HG02852 (cell line): Measurements from ENCODE around the gene SLCO3A1.
"Not testable (repeated sequence)": the region's sequence is repeated elsewhere in the genome, so short reads cannot be mapped to it uniquely, and the experiment has no call there.

Source experiments
- ATAC-seq: cut with Tn5 transposase; IDR thresholded peaks from one replicate; pipeline ENCODE4 v1.9.1; 2021; ENCODE audit warnings: mild to moderate bottlenecking, moderate library complexity; ENCODE audit not compliant: unreplicated experiment

SLCO3A1 gene

DNA sequence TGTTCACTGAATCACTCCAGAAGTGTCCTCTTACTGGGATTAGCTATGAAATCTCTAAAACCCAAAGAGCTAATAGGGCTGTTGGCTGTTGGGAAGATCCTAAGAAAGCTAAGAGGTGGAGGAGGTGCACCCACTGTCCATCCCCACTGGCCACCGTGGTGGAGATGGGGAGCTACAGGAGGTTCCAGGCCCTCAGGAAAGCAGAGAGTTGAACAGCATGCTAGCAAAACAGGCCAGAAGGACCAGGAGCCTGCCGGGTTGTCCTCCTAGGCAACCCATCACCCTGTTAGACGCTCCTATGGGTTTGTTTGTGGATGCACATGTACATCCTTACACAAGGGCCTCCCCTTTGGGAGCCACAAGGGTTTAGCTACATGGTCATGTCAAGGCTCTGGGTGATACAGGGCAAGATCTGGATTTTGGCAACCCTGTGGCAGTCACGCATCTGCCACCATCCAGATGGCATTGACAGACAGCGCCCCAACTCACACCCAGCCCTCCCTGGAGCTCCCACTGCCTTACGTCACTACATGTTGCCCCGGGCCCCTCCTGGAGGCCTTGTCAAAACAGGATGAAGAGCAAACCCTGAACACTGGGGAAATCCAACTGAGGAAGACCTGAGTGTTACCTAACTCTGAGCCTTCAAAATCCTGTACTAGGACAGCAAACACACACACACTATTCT lies 208.1 kb downstream of the SLCO3A1 start:
- no peak for ATAC-seq

DNA sequence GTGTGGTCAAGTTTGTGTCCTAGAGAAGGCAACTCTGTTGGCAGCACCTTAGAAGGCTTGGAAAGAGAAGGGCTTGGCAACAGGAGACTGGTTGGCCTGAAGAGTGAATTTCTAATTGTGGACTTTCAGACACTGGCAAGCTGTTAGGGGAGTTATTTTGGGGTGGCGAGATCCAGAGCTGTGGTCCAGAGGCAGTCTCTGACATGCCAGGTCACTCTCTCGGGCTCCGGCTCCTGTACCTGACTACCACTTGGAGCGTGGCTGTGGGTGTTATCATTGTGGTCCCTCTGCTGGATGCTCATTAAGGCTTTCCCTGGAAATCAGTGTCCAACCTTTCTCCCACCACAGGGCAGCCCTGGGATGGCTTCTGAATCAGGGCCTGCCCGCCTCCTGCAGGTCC lies 209.0 kb downstream of the SLCO3A1 start:
- ATAC-seq = no peak

DNA sequence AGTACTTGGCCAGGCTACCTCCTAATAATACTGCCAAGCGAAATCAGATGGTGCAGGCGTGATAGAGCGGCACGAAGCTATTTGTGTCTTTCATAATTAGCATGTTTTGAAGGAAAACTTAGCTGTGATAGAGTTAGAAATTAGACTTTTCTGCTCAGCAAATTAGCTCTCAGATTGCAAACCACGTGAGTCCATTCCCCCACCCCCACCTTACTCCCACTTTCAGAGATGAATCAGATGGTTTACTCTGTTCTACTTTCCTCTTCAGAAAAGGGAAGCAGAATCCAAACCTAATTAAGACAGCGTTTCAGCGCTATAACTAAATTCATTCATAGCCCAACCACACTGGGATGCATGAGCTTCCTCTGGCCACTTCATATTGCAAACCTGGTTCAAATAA lies 214.6 kb downstream of the SLCO3A1 start:
- peak; percentile 50 for ATAC-seq

DNA sequence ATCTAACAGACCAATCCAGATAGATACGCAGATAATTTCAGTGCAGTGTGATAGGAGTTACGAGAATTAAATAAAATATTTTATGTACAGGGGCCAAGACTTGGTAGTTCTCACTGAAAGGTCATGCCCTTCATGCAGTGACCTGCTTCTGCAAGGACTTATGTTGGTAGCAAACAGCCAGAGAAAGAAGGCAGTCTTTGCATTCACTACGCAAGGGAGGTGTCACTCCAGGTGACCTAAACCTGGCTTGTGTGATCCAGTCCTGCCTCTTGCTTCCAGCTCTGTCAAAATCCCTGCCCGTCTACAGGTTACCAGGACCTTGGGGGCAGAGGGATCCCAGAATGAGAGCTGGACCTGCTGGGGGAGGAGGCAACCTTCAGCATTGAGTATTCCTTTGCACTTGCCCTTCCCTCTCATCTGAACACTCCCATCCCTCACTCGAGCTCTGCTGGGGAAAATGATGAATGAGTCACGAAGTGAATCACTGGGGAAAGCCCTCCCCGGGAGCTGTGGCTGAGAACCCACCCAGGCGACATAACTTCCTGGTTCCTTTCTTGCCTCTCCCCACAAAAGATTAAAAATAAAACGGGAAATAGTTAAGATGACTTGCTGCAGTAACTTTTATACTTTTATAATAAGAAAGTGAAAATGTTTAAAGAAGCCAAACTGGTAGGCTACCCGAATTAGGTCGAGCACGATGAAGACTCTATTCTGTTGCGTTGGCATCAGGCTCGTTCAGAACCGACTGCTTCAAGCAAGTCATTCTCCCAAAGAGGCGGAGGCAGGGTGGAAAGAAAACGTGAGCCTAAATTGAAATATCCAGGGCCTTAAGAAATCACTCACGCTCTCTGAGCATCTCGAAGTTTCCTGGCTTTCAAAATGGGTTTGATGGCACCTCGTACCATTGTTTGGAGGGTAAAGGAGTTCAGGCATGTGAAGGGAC lies 216.1 kb downstream of the SLCO3A1 start:
- peak; percentile 59 for ATAC-seq

DNA sequence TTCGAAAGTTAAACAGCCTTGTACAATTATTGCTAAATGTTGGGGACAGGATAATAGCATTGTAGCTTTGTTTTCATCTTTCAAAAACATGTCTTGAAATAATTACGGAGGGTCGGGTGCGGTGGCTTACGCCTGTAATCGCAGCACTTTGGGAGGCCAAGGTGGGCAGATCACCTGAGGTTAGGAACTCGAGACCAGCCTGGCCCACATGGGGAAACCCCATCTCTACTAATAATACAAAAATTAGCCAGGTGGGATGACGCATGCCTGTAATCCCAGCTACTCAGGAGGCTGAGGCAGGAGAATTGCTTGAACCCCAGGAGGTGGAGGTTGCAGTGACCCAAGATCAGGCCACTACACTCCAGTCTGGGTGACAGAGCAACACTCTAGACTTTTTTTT lies 216.7 kb downstream of the SLCO3A1 start:
- not testable (repeated sequence) for ATAC-seq

DNA sequence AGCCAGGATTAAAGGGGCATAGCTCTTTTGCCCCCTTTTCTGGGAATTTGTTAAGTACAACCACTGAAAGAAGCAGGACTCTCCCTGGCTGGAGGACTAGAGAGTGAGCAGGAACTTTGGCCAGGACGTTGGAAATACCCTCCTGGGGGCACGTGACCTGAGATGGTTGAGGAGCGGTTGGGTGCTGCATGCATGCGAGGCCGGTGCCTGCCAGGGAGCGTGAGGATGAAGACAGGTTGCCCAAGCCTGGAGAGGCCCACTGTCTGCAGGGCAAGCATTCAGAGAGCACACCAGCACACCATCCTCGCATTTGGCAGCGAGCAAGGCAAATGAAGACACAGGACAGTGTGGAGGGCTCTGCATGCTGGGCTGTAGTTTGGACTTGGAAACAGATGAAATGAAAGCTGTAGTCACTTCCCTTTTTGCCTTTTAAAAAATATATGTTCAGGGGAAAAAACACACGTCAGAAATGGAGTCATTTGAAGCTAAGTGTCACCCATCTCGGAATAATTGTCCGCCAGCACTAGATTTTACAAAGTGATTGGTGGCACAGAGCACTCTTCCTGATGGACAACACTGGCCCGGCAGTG lies 217.6 kb downstream of the SLCO3A1 start:
- no peak for ATAC-seq

DNA sequence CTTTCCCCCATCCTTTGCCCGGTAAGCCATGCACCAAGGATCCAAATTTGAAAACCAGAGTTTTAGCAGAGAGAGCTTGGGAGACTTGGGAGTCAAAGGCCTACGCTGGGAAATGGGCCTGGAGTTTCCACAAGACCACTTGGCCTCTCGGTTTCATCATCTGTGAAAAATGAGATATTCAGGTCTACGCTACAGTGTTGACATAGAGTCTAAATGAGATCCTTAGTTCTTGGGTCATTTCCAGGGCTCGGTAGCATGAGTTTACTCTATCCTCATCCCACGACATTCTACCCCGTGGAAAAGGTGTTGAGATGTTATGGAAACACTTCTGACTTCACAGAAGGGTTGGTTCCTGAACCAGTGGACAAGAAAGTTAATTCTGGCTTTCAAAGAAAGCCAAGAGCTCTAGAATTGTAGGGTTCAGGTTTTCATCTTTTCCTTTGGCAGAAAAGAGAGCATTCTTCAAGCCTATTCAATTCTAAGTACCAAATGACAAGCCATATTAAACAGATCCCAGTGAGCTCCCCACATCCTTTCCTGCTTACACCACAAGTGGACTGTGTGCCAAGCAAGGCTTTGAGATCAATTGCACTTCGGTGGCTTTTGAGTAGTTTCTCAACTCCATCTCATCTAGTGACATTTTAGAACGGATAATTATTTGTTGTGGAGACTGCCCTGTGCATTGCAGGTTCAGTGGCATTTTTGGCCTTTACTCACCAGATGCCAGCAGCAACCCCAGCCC lies 219.7 kb downstream of the SLCO3A1 start:
- no peak for ATAC-seq

DNA sequence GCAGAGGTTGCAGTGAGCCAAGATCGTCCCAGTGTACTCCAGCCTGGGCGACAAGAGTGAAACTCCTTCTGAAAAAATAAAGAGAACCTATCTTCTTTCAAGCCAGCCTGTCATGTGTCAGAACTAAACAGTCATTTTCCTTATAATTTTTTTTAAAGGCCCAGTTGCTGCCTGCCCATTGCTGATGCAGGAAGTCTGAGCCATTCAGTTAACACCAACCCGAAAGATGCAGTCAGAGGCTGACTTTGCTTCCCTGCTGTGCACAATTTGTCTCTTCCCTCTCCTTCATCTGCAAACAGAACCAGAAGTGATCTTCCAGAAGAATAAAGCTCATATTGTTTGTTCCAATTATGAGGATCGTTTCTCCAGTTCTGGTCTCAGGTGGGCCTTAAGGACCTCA lies 220.6 kb downstream of the SLCO3A1 start:
- ATAC-seq = no peak

DNA sequence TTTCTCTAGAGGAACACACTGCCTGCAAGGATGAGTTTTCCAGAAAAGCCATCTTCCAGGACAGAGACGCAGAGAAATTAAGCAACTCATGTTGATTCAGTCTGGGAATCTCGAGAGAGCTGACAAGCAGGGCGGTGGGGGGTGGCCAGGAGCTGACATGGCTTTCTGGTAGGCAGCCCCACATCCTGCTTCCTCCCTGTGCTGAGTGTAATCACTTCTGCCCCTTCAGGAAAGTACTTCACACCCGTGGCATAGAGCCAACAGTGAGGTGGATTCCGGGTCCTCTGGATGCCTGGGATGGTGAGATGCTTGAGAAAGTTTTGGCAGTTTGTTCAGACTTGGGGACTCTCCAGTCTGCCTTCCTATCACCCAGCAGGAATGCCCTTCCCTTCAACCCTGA lies 221.1 kb downstream of the SLCO3A1 start:
- no peak for ATAC-seq

DNA sequence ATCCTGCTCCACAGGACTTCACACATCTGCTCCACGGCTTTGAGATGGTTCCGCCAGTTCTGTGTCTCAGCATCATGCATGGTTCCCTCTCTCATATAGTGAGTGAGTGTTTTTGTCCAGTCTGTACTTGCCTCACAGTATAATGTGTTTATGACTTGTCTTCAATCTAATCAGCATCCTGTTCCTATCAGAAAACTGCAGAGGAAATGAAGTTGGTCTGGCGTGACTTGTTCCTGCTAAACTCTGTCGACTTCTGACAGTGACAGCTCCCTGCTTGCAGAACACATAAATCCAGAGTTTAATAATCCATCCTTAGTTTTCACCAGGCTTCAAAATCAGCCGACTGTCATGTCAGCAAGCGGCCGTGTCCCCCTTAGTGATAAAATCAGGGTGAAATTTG lies 222.3 kb downstream of the SLCO3A1 start:
- no peak for ATAC-seq

DNA sequence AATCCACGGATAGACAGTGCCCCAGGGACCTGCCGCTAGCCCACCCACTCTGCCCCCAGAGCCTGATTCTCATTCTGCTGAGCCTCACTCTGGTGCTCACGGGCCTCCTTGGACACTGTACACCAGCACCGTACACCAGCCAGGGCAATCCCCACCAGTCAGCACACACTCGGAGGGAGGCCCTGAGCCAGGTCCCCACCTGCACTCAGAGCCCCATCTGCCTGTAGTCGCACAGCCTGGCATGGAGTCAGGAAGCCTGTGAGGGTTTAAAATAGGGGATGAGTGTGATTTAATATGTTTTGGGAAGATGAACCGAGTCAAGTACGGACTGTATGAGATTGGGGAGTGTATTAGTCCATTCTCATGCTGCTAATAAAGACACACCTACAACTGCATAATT lies 223.0 kb downstream of the SLCO3A1 start:
- ATAC-seq = no peak

DNA sequence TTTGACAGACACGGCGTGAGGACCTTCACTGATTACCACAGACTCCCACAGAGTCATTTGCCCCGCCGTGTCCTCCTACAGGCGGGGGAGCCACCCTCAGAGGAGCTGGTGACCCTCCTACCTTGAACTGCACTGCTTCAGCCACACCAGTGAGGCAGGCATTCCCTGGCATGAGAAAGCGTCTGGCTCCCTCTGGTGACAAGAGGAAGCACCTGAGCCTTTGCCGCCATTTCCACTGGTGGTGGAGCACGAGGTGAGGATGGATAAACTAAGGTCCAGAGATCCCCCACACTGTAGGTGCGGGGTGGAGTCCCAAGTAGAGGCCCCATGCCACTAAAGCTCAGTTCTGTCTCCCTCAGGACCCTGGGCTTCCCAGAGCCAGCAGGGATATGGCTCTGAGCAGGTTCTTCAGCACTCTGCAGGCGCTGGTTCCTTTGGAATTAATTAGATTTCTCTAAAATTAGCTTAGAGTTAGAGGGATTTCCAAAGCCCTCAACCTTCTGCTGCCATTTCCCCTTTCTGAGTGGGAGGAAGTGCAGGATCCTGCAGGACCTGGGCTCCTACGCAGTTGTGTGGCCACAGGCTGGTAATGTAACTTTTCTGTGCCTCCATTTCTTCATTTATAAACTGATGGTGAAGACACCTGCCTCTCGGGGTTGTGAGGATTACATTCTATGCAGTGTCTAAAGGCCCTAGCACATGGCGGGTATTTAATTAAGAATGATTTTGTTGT lies 224.0 kb downstream of the SLCO3A1 start:
- peak; percentile 64 for ATAC-seq

DNA sequence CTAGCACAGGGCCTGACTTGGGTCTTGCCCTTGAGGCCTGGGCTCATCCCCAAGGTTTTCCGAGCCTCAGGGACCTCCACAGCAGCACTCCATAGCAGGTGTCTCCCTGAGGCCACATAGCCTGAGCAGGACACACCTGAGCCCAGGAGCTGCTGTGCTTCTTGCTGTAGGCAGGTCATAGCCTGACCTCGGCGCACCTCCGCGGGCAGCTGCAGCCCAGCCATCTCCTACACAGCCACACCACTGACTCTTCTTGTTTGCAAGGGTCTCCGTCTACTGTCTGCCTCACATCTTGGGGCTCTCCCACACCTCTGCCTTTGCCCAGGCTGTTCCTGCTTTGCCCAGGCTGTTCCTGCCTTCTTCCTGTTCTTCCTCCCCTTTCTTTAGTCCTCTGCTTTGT lies 224.8 kb downstream of the SLCO3A1 start:
- ATAC-seq = no peak

DNA sequence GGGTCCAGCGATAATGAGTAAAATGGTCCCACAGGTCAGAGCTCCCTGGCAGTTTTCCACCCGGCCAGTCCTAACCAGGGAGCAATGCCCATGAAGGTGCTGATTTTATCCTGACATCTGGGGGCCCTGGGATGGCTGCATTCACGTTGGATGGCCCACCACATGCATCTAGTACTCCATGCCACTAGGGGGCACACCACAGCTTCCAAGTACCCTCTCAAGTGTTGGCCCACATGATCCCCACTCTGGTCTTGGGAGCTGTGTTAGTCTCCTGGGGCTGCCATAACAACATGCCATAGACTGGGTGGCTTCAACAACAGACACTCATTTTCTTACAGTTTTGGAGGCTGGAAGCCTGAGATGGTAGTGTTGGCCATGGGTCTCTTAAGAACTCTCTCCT lies 225.5 kb downstream of the SLCO3A1 start:
- no peak for ATAC-seq

DNA sequence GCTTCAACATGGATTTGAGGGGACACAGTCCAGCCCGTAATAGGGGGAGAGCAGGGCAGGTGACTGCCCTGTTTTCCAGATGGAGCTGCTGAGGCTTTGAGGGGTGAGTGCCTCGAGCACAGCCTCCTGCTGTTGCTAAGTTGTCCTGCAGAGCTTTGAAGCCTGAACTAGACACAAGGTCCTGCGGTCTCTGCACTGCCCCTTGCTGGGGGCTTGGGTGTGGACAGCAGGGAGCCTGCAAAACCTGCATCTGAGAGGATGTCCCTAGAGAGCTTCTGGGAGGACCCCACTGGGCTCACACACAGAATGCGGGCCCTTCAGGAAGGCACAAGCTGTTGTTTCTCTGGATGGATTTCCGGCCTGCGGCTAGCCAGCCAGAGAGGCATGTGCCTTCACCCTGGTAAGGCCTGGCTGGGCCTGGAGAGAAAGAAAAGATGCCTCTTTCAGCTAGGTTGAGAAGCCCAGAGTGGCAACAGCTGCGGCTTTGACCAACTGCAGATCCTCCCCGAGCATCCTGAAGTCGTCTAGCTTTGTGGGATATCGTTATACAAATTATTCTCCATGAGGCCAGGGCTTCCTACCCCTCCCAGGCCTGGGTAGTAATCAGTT lies 226.2 kb downstream of the SLCO3A1 start:
- no peak for ATAC-seq

DNA sequence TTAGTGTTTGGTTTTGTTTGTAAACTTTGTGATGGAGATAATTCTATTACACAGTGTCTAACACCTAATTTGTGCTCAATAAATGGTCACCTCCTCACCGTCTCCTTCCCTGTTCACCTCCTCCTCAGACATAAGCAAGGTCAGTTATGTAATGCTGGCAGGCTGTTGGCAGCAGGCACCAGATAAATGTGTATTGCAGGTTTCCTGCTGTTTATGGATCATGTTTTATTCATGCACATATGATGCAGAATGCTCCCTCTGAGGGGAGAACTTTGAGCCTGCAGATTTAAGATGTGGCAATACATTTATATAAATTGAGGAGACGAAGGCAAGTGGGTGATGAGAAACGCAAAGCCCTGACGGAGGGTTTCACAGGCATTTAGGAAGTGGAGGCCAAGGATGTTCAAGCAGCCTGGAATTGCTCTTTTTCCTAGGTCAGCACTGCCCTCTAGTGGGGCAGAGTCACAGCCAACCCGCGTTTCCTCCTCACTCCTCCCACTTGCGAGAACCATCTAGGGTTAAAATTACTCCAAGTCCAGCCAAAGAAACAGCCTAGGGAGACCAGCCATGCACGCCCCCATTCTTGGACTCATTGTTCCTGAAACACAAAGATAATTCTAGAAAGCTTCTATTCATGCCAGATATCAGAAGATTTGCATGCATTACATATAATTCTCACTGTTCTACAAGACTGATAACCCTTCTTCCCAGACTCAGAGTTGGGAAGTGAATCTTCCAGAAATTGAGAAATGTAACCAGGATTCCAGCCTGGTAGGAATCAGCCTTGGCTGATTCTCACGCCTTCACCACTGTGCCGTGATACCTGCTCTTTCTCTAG lies 228.7 kb downstream of the SLCO3A1 start:
- no peak for ATAC-seq

DNA sequence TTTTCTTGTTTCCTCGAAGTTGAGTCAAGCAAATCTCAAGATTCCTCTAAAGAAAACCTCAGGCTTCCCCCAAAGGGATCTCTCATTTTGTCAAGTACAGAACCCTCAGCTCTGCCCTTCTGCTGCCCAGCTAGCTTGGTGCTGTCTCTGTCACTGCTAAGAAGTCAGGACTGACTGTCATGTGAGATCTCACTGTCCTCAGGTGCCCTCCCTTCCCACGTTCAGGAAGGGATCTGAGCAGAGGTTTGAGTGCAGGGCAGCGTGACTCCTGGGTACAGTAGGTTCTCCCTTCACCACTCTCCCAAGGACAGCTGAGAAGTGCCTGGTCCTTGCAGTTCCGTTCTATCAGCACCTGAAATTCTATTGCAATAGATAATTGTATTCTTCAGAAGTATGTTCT lies 229.7 kb downstream of the SLCO3A1 start:
- ATAC-seq = no peak

DNA sequence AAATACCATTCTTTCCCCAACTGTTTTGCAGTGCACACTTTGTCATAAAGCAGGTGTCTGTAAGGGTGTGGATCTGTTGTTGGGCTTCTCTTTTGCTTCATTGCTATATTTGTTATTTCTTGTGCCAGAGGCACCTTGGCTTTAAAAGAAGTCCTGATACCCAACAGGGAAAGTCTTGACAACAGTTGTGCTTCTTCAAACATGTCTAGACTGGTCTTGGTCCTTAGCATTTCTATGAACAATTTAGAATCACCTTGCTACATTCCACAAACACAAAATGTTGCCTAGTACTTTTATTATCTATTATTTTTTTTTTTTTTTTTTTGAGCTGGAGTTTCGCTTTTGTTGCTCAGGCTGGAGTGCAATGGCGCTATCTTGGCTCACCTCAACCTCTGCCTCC lies 233.7 kb downstream of the SLCO3A1 start:
- ATAC-seq = no peak

DNA sequence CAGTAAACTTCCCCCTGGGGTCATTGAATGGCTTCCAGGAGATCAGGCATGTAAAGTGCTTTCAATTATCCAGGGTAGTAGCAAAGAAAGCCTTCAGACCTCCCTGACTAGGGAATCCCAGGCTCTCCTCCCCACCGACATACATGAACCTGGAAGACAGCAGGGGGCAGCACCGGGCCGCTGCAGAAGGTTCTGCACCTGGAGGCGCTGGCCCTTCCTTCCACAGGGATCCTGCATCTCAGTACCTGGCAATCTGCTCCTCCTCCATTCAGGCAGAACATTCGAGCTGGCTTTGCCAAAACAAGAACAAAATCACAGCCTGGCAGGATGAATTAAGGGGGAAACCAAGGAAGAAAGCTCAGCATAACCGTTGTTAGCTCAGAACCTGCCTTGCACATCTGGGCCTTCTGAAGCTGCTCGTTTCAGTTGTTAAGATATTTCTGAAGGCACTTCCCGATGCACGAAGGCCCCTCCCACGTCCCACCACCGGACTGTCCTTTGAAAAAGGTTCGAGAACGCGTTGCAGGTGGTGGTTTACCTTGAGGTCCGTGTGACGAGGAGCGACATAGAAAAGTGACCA lies 237.7 kb downstream of the SLCO3A1 start:
- no peak for ATAC-seq
